Cortex of kidney (tissue), 1 donor: Measurements from ENCODE around the gene VPS37C.
"Not testable (repeated sequence)": the region's sequence is repeated elsewhere in the genome, so short reads cannot be mapped to it uniquely, and the experiment has no call there.

ENCODE experiments used
- DNase-seq: peaks from one replicate; lab custom pipeline; 2025; lab: John Stamatoyannopoulos, UW

The VPS37C gene

GRCh38 chr11:61174949-61175348 is 13.7 kb upstream of the VPS37C start:
- DNase-seq, result no peak

GRCh38 chr11:61174273-61174672 is 13.0 kb upstream of the VPS37C start:
- no peak for DNase-seq

GRCh38 chr11:61173456-61173855 is 12.2 kb upstream of the VPS37C start:
- DNase-seq, result no peak

- no peak for DNase-seq
Observed at GRCh38 chr11:61172888-61173287, 11.7 kb upstream of the VPS37C start.

GRCh38 chr11:61172356-61172755 is 11.1 kb upstream of the VPS37C start:
- no peak for DNase-seq

GRCh38 chr11:61171907-61172306 is 10.7 kb upstream of the VPS37C start:
- no peak for DNase-seq

GRCh38 chr11:61170566-61170965 is 9.3 kb upstream of the VPS37C start:
- DNase-seq, result no peak

- no peak for DNase-seq
Observed at GRCh38 chr11:61168800-61169199, 7.6 kb upstream of the VPS37C start.

- no peak for DNase-seq
Observed at GRCh38 chr11:61168042-61168688, 6.9 kb upstream of the VPS37C start.

GRCh38 chr11:61166331-61166730 is 5.1 kb upstream of the VPS37C start:
- not testable (repeated sequence) for DNase-seq

- DNase-seq, result not testable (repeated sequence)
Observed at GRCh38 chr11:61165785-61166184, 4.6 kb upstream of the VPS37C start.

- DNase-seq, result no peak
Observed at GRCh38 chr11:61164606-61165424, 3.6 kb upstream of the VPS37C start.

- DNase-seq, result no peak
Observed at GRCh38 chr11:61163714-61164605, 2.7 kb upstream of the VPS37C start.

- DNase-seq, result no peak
Observed at GRCh38 chr11:61163021-61163420, 1.8 kb upstream of the VPS37C start.

GRCh38 chr11:61162092-61162941 is 1.1 kb upstream of the VPS37C start:
- DNase-seq, result no peak

- no peak for DNase-seq
Observed at GRCh38 chr11:61160487-61161189, 588 bp downstream of the VPS37C start.

GRCh38 chr11:61158691-61159381 is 2.4 kb downstream of the VPS37C start:
- DNase-seq, result no peak

GRCh38 chr11:61157743-61158142 is 3.5 kb downstream of the VPS37C start:
- no peak for DNase-seq

GRCh38 chr11:61155741-61156140 is 5.5 kb downstream of the VPS37C start:
- DNase-seq, result no peak

GRCh38 chr11:61155312-61155711 is 5.9 kb downstream of the VPS37C start:
- no peak for DNase-seq
